Measurements from ENCODE around the gene FCER2.
"Not testable (repeated sequence)": the region's sequence is repeated elsewhere in the genome, so short reads cannot be mapped to it uniquely, and the experiment has no call there.

The FCER2 gene

GRCh38 chr19:7645163-7645562 is 56.8 kb downstream of the FCER2 start:
- no peak for DNase-seq

GRCh38 chr19:7644550-7644877 is 57.4 kb downstream of the FCER2 start:
- no peak for DNase-seq

DNA sequence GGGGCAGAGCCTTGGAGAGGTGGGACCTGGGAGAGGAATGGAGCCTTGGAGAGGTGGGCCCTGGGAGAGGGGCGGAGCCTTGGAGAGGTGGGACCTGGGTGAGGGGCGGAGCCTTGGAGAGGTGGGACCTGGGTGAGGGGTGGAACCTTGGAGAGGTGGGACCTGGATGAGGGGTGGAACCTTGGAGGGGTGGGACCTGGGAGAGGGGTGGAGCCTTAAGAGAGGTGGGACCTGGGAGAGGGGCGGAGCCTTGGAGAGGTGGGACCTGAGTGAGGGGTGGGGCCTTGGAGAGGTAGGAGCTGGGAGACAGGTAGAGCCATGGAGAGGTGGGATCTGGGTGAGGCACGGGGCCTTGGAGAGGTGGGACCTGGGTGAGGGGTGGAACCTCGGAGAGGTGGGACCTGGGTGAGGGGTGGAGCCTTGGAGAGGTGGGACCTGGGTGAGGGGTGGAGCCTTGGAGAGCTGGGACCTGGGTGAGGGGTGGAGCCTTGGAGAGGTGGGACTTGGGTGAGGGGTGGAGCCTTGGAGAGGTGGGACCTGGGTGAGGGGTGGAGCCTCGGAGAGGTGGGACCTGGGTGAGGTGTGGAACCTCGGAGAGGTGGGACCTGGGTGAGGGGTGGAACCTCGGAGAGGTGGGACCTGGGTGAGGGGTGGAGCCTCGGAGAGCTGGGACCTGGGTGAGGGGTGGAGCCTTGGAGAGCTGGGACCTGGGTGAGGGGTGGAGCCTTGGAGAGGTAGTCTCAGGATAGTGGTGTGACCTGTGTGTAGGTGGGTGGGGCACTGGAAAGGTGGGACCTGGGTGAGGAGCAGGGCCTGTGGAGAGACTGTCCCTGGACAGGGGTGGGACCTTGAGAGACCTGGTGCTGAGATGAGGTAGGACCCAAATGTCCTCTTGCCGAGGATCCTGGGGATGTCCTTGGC is 58.0 kb downstream of the FCER2 start:
- DNase-seq, result not testable (repeated sequence)

DNA sequence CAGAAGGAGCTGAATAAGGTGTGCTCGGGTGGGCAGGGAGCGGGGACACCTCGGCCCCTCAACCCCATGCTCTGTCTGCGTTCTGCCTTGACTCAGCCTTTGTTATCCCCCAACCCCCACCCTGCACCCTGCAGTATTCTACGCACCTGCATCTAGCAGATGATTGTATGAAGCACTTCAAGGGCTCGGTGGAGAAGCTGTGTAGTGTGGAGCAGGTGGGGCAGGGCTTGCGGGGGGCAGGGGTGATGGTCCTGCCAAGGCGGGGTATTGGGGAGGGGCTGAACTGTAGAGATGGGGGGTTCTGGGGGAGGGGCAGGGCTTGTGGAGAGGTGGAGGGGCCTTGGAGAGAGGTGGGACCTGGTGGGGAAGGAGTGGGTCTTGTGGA is 58.9 kb downstream of the FCER2 start:
- DNase-seq, result no peak

GRCh38 chr19:7642295-7643030 is 59.5 kb downstream of the FCER2 start:
- no peak for DNase-seq

GRCh38 chr19:7641290-7642276 is 60.3 kb downstream of the FCER2 start:
- DNase-seq, result no peak

GRCh38 chr19:7640803-7641202 is 61.1 kb downstream of the FCER2 start:
- DNase-seq, result no peak

GRCh38 chr19:7639863-7640348 is 62.0 kb downstream of the FCER2 start:
- no peak for DNase-seq

DNA sequence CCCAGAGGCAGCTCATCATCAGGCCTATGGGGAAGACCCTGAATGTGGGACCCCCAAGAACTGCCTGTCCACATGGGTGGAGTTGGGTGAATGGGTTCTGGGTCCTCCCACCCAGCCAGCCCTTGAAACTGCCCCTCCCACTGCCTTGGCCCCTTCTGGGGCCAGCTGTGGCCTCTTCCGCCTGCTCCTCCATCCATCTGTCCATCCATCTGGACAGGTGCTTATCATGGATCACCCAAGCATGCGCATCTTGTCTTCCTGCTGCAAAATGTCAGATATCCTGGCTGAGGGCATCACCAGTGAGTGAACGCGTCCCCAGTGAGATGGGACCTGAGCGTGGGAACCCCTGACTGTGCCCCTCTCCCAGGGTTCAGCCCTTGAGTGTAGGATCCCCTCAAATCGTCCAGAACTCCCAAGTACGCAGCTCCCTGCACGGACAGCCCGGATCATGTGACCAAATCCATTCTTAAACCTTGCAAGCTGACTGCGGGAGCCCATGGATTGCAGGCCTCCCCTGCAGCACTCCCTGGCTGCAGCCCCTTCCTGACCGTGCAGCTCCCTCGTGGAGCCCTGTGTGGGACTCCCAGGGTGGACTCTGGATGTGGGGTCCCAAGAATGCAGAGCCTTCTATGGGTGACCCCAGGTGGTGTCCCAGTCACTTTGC is 63.0 kb downstream of the FCER2 start:
- DNase-seq, result no peak
